Activated naive CD4-positive, alpha-beta T cell treated with anti-CD3 and anti-CD28 coated beads for 36 hours (primary cell): ENCODE measurements around the gene THBD. TPM values are rescaled to one million over a fixed set of nuclear protein-coding genes. Genes with fewer than 3 reads are reported as not detected.

Experiments used
- CTCF ChIA-PET: fragments of 350-600 bp; sonication (Branson Sonifier 250); formaldehyde crosslinking; loops from one replicate; lab custom pipeline; 2021; ENCODE audit warnings: antibody characterized with exemption; lab: Charles Lee
- DNase-seq: peaks from one replicate; pipeline ENCODE4 v3.0.0-alpha.2; 2020
- H3K27ac Mint-ChIP-seq: one replicate; pipeline ENCODE4 v1.8.0; 2021; ENCODE audit warnings: mild to moderate bottlenecking, mixed read lengths
- H3K27me3 Mint-ChIP-seq: one replicate; pipeline ENCODE4 v1.8.0; 2021; ENCODE audit warnings: low read depth, mixed read lengths
- H3K36me3 Mint-ChIP-seq: one replicate; pipeline ENCODE4 v1.8.0; 2021; ENCODE audit warnings: low read depth, mixed read lengths
- H3K4me1 Mint-ChIP-seq: one replicate; pipeline ENCODE4 v1.8.0; 2021; ENCODE audit warnings: low read depth, mixed read lengths
- H3K4me3 Mint-ChIP-seq: one replicate; pipeline ENCODE4 v1.8.0; 2021; ENCODE audit warnings: mild to moderate bottlenecking, moderate library complexity, mixed read lengths
- H3K9me3 Mint-ChIP-seq: one replicate; pipeline ENCODE4 v1.8.0; 2021; ENCODE audit warnings: mixed read lengths
- intact Hi-C: fragments of 100-400 bp; cut with micrococcal nuclease; formaldehyde crosslinking; loops from one replicate; pipeline ENCODE4 v1.15.1; 2023
- total RNA-seq, 2 experiments: library from RNA; stranded (reverse); gene quantifications; one replicate each; pipeline ENCODE4 v1.2.3, GENCODE V29; 2021

The THBD gene
- total RNA-seq, 2 experiments from 2014 or later = not detected

- Mint-ChIP-seq H3K27me3 (peaks cover 7% of the 10 kb centered on the region), H3K27ac (no peak overlapping the region), H3K9me3 (no peaks in the 10 kb centered on the region), H3K4me1 (no peaks in the 10 kb centered on the region), H3K4me3 (no peak overlapping the region), H3K36me3 (no peaks in the 10 kb centered on the region)
- intact Hi-C loops = no loop called here
- DNase-seq = no peak
- CTCF ChIA-PET = no interaction called here
Observed at GRCh38 chr20:23065266-23066201, 16.1 kb upstream of the THBD start.

- H3K27ac Mint-ChIP-seq = no peak overlapping the region
Observed at GRCh38 chr20:23063581-23063980, 14.1 kb upstream of the THBD start.

GRCh38 chr20:23063168-23063567 is 13.7 kb upstream of the THBD start:
- H3K9me3 Mint-ChIP-seq = no peaks in the 10 kb centered on the region
- no peak overlapping the region for H3K4me3 Mint-ChIP-seq
- H3K27me3 Mint-ChIP-seq = peaks cover 7% of the 10 kb centered on the region
- no peak for DNase-seq
- CTCF ChIA-PET = interaction anchor here (0.7 kb wide), 1 partner anchor 829 kb away, joined by 3 read pairs; no protein-coding TSS in a partner anchor
- no peaks in the 10 kb centered on the region for H3K36me3 Mint-ChIP-seq
- H3K4me1 Mint-ChIP-seq = no peaks in the 10 kb centered on the region
- H3K27ac Mint-ChIP-seq = no peak overlapping the region
- intact Hi-C loops = no loop called here

More at GRCh38 chr20:23063581-23063980, 14.1 kb upstream of the THBD start:
- DNase-seq = no peak
- Mint-ChIP-seq H3K27me3 (peaks cover 7% of the 10 kb centered on the region), H3K9me3 (no peaks in the 10 kb centered on the region), H3K4me1 (no peaks in the 10 kb centered on the region), H3K36me3 (no peaks in the 10 kb centered on the region), H3K4me3 (no peak overlapping the region)
- CTCF ChIA-PET = interaction anchor here (0.7 kb wide), 1 partner anchor 830 kb away, joined by 3 read pairs; no protein-coding TSS in a partner anchor
- intact Hi-C loops = no loop called here

- DNase-seq = no peak
- Mint-ChIP-seq H3K27me3 (peaks cover 7% of the 10 kb centered on the region), H3K4me1 (no peaks in the 10 kb centered on the region), H3K36me3 (no peaks in the 10 kb centered on the region), H3K27ac (no peak overlapping the region), H3K4me3 (no peak overlapping the region), H3K9me3 (no peaks in the 10 kb centered on the region)
- CTCF ChIA-PET = no interaction called here
- intact Hi-C loops = no loop called here
Observed at GRCh38 chr20:23062632-23063031, 13.2 kb upstream of the THBD start.

DNA sequence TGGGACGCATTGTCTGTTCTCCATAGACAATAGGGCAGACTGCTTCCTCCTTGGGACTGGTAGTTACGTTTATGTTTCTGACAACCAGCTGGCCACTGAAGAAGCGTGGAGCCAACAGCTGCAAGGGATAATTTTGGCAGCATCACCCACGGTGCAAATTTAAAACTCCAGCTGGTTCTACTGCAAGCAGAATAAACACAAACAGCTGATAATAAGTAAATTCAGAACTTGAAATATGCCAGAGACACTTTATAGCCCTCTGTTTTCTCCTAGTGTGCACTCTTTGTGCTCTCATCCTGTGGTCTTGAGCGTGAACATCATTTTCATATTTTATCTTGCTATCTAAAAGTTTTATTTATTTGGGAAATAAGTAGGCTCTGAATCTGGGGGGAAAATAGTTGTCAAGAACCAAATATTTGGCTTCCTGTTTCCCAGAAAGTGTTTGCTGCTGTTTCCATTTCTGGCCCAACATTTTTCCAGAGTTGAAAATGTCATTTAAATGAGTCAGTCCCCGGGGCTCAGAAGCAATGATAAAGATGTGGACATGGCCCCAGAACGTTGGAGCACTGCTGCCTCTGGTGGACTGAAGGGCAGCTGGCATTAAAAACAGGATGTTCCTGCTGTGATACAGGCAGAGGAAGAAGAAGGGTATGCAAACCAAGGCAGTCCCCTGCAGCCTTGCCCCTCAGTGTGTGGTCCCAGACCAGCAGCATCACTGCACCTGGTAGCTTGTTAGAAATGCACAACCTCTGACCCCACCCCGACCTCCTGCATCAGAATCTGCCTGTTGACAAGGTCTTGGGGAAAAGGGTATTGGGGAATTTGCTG is 12.5 kb upstream of the THBD start:
- Mint-ChIP-seq H3K4me3 (no peak overlapping the region), H3K9me3 (no peaks in the 10 kb centered on the region), H3K36me3 (no peaks in the 10 kb centered on the region), H3K4me1 (no peaks in the 10 kb centered on the region), H3K27ac (no peak overlapping the region), H3K27me3 (peaks cover 6% of the 10 kb centered on the region)
- DNase-seq = no peak
- CTCF ChIA-PET = no interaction called here
- intact Hi-C loops = no loop called here

- no peaks in the 10 kb centered on the region for H3K27me3 Mint-ChIP-seq
- H3K4me3 Mint-ChIP-seq = no peak overlapping the region
Observed at GRCh38 chr20:23061262-23061661, 11.8 kb upstream of the THBD start.

GRCh38 chr20:23060629-23061028 is 11.2 kb upstream of the THBD start:
- Mint-ChIP-seq H3K4me1 (no peaks in the 10 kb centered on the region), H3K27ac (no peak overlapping the region), H3K9me3 (no peaks in the 10 kb centered on the region), H3K4me3 (no peak overlapping the region), H3K27me3 (no peaks in the 10 kb centered on the region), H3K36me3 (no peaks in the 10 kb centered on the region)
- CTCF ChIA-PET = no interaction called here
- intact Hi-C loops = no loop called here
- no peak for DNase-seq

More at GRCh38 chr20:23061262-23061661, 11.8 kb upstream of the THBD start:
- CTCF ChIA-PET = no interaction called here
- Mint-ChIP-seq H3K4me1 (no peaks in the 10 kb centered on the region), H3K9me3 (no peaks in the 10 kb centered on the region), H3K27ac (no peak overlapping the region), H3K36me3 (no peaks in the 10 kb centered on the region)
- intact Hi-C loops = no loop called here
- DNase-seq = no peak

DNA sequence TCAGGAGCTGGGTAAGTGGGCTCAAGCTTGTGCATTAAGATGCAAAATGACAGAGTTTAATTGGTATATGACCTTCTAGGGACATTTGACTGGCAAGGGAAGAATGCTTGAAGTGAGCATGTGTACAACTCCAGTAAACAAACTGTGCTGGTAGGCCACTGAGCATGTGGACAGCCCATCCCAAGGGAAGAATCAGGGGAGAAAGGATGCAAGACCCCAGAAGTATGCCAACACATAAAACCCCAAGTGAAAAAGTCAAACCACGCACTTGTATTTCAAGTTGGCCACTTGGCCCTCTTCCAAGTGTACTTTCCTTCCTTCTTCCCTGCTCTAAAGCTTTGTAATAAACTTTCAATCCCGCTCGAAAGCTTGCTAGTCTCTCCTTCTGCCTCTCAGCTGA is 10.4 kb upstream of the THBD start:
- Mint-ChIP-seq H3K9me3 (peaks cover 1% of the 10 kb centered on the region), H3K36me3 (no peaks in the 10 kb centered on the region), H3K4me3 (no peak overlapping the region), H3K4me1 (no peaks in the 10 kb centered on the region), H3K27ac (no peak overlapping the region), H3K27me3 (peaks cover 2% of the 10 kb centered on the region)
- intact Hi-C loops = no loop called here
- DNase-seq = no peak
- CTCF ChIA-PET = no interaction called here

- DNase-seq = no peak
- H3K27ac Mint-ChIP-seq = no peak overlapping the region
- intact Hi-C loops = no loop called here
- H3K4me1 Mint-ChIP-seq = no peaks in the 10 kb centered on the region
- CTCF ChIA-PET = no interaction called here
- H3K27me3 Mint-ChIP-seq = peaks cover 2% of the 10 kb centered on the region
- H3K36me3 Mint-ChIP-seq = no peaks in the 10 kb centered on the region
- H3K9me3 Mint-ChIP-seq = peaks cover 1% of the 10 kb centered on the region
- no peak overlapping the region for H3K4me3 Mint-ChIP-seq
Observed at GRCh38 chr20:23059001-23059400, 9.5 kb upstream of the THBD start.

DNA sequence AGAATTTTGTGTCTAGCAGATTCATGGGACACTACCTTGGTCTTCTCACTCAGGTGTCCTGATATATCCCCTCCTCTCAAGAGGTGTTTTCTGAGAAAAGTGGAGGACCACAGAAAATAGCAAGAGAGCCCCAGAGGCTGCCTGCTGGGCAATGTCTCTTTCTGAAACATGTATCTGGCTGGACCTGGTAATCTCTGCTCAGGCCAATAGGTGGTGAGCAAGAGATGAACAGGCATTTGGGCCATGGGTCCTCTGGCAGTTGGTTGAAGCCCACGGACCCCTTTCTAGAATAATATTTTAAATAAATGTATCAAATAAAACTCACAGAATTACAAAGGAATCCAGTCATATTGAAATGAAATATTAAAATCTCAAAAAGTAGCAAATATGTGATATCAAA is 8.8 kb upstream of the THBD start:
- intact Hi-C loops = no loop called here
- CTCF ChIA-PET = no interaction called here
- DNase-seq = no peak
- Mint-ChIP-seq H3K9me3 (peaks cover 1% of the 10 kb centered on the region), H3K27ac (no peak overlapping the region), H3K27me3 (peaks cover 3% of the 10 kb centered on the region), H3K4me3 (no peak overlapping the region), H3K36me3 (no peaks in the 10 kb centered on the region), H3K4me1 (no peaks in the 10 kb centered on the region)

- CTCF ChIA-PET = no interaction called here
- H3K27me3 Mint-ChIP-seq = peaks cover 31% of the 10 kb centered on the region
- peaks cover 1% of the 10 kb centered on the region for H3K4me1 Mint-ChIP-seq
- intact Hi-C loops = no loop called here
- DNase-seq = no peak
- H3K4me3 Mint-ChIP-seq = no peak overlapping the region
- H3K9me3 Mint-ChIP-seq = peaks cover 1% of the 10 kb centered on the region
- H3K27ac Mint-ChIP-seq = no peak overlapping the region
- no peaks in the 10 kb centered on the region for H3K36me3 Mint-ChIP-seq
Observed at GRCh38 chr20:23052904-23053303, 3.4 kb upstream of the THBD start.

- H3K4me3 Mint-ChIP-seq = no peak overlapping the region
- H3K36me3 Mint-ChIP-seq = no peaks in the 10 kb centered on the region
- peak; percentile 51 for DNase-seq
- no peak overlapping the region for H3K27ac Mint-ChIP-seq
- peaks cover 4% of the 10 kb centered on the region for H3K4me1 Mint-ChIP-seq
- CTCF ChIA-PET = interaction anchor here (0.9 kb wide), 1 partner anchor 148 kb away, joined by 4 read pairs; no protein-coding TSS in a partner anchor
- H3K27me3 Mint-ChIP-seq = peaks cover 42% of the 10 kb centered on the region
- intact Hi-C loops = loop anchor here (2.0 kb wide), 1 partner anchor 184 kb away; no protein-coding TSS in a partner anchor
- H3K9me3 Mint-ChIP-seq = peaks cover 1% of the 10 kb centered on the region
Observed at GRCh38 chr20:23050847-23051627, 1.6 kb upstream of the THBD start.
